RWPE2 (cell line): ENCODE measurements around the gene ALOX15.

Source experiments
- ATAC-seq: fragments of 200-7000 bp; cut with Tn5 transposase; 3 replicates; pipeline ENCODE4 v1.9.1; 2021; ENCODE audit warnings: low read depth
- DNase-seq: peaks from one replicate; pipeline ENCODE4 v3.0.0-alpha.2; 2020; ENCODE audit warnings: low spot score
- H3K27ac ChIP-seq: fragments of 450-650 bp; 2 replicates; pipeline ENCODE4 v1.5.1; 2017; ENCODE audit warnings: mild to moderate bottlenecking; ENCODE audit not compliant: poor library complexity, severe bottlenecking
- H3K27me3 ChIP-seq: fragments of 250-450 bp; sonication (Bioruptor Pico); 2 replicates; pipeline ENCODE4 v1.5.1; 2021; ENCODE audit warnings: mild to moderate bottlenecking, moderate library complexity; ENCODE audit not compliant: insufficient read depth, poor library complexity, severe bottlenecking
- H3K36me3 ChIP-seq: fragments of 250-450 bp; sonication (Bioruptor Pico); 2 replicates; pipeline ENCODE4 v1.5.1; 2020; ENCODE audit warnings: low read depth, mild to moderate bottlenecking, moderate library complexity
- H3K4me1 ChIP-seq: fragments of 250-450 bp; sonication (Bioruptor Pico); 2 replicates; pipeline ENCODE4 v1.5.1; 2021; ENCODE audit warnings: mild to moderate bottlenecking, moderate library complexity; ENCODE audit not compliant: insufficient read depth, poor library complexity, severe bottlenecking
- H3K4me3 ChIP-seq: fragments of 250-450 bp; sonication (Bioruptor Pico); 2 replicates; pipeline ENCODE4 v1.5.1; 2021; ENCODE audit warnings: mild to moderate bottlenecking, moderate library complexity; ENCODE audit not compliant: severe bottlenecking
- H3K9me3 ChIP-seq: fragments of 250-450 bp; sonication (Bioruptor Pico); 2 replicates; pipeline ENCODE4 v1.5.1; 2021; ENCODE audit warnings: mild to moderate bottlenecking, moderate library complexity; ENCODE audit not compliant: severe bottlenecking
- TF ChIP-seq, protein P1 (sequence below): fragments of 450-650 bp; IDR thresholded peaks from one replicate; pipeline ENCODE4 v1.5.1; 2017; ENCODE audit warnings: mild to moderate bottlenecking, moderate library complexity; ENCODE audit not compliant: poor library complexity, severe bottlenecking

ALOX15 gene

DNA sequence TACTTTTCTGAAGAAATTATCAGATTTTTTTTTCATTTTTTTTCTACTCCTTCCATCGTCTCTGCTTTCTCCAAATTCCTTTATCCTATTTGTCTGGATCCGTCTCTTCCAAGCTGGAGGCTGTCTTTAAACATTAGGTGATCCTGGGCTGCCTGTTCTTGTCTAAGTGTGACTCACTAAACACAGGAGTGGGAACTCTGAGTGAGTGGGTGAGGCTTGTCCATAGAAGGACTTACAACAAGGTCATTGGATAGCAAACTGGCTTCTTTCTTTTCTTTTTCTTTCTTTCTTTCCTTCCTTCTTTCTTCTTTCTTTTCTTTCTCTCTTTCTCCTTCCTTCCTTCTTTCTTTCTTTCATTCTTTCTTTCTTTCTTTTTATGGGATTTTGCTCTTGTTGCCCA, 18.2 kb downstream of the ALOX15 start:
- Histone ChIP-seq H3K27ac (no peak overlapping the region), H3K4me1 (no peaks in the 10 kb centered on the region)
- peak; percentile 67; the same call in 2 of the 3 replicates for ATAC-seq

DNA sequence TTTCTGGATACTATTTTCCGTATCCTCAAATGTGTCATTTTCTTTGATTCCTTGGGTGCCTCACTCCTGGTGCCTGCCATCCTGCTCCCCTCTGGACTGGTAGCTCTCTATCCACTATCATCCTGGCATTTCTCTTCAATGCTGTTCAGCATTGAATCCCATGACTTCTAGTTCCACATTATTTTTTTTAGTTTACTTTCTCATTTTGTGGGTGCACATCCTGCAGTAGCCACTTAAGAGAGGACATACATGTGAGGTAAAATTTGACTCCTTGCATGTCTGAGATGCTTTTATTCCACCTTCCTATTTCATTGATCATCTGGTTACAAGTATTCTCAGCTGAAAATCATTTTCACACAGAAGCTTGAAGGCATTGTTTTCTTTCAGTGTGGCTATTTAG, 19.1 kb downstream of the ALOX15 start:
- TF ChIP-seq, protein P1, sequence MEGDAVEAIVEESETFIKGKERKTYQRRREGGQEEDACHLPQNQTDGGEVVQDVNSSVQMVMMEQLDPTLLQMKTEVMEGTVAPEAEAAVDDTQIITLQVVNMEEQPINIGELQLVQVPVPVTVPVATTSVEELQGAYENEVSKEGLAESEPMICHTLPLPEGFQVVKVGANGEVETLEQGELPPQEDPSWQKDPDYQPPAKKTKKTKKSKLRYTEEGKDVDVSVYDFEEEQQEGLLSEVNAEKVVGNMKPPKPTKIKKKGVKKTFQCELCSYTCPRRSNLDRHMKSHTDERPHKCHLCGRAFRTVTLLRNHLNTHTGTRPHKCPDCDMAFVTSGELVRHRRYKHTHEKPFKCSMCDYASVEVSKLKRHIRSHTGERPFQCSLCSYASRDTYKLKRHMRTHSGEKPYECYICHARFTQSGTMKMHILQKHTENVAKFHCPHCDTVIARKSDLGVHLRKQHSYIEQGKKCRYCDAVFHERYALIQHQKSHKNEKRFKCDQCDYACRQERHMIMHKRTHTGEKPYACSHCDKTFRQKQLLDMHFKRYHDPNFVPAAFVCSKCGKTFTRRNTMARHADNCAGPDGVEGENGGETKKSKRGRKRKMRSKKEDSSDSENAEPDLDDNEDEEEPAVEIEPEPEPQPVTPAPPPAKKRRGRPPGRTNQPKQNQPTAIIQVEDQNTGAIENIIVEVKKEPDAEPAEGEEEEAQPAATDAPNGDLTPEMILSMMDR, result no peak
- Histone ChIP-seq H3K9me3 (no peaks in the 10 kb centered on the region), H3K27me3 (peaks cover 13% of the 10 kb centered on the region), H3K36me3 (no peaks in the 10 kb centered on the region), H3K27ac (no peak overlapping the region), H3K4me1 (no peaks in the 10 kb centered on the region), H3K4me3 (no peak overlapping the region)
- ATAC-seq (no peak), DNase-seq (no peak)

More for the DNA sequence above, 18.2 kb downstream of the ALOX15 start:
- Histone ChIP-seq H3K36me3 (no peaks in the 10 kb centered on the region), H3K27me3 (peaks cover 13% of the 10 kb centered on the region), H3K9me3 (no peaks in the 10 kb centered on the region), H3K4me3 (no peak overlapping the region)
- no peak for DNase-seq
- TF ChIP-seq, protein P1, result no peak

DNA sequence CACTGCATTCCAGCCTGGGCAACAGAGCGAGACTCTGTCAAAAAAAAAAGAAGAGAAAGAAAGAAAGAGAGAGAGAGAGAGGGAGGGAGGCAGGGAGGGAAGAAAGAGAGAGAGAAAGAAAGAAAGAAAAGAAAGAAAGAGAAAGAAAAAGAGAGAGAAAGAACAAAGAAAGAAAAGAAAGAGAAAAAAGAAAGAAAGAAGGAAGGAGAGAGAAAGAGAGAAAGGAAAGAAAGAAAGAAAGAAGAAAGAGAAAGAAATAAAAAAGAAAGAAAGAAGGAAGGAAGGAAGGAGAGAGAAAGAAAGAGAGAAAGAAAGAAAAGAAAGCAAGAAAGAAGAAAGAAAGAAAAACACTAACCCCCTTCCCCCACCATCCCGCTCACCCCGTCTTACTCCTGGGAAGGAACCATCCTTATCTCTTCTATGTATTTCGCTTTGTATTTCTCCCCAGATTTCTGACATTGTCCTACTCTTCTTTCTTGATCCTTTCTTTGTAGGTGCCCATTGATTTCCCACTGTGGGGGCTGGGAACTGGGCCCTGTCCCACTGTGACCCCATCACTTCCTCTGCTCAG, 20.9 kb downstream of the ALOX15 start:
- Histone ChIP-seq H3K4me1 (no peaks in the 10 kb centered on the region), H3K4me3 (no peak overlapping the region), H3K27me3 (peaks cover 10% of the 10 kb centered on the region), H3K36me3 (no peaks in the 10 kb centered on the region), H3K27ac (no peak overlapping the region), H3K9me3 (no peaks in the 10 kb centered on the region)
- TF ChIP-seq, protein P1, result no peak
- DNase-seq (no peak), ATAC-seq (no peak)

DNA sequence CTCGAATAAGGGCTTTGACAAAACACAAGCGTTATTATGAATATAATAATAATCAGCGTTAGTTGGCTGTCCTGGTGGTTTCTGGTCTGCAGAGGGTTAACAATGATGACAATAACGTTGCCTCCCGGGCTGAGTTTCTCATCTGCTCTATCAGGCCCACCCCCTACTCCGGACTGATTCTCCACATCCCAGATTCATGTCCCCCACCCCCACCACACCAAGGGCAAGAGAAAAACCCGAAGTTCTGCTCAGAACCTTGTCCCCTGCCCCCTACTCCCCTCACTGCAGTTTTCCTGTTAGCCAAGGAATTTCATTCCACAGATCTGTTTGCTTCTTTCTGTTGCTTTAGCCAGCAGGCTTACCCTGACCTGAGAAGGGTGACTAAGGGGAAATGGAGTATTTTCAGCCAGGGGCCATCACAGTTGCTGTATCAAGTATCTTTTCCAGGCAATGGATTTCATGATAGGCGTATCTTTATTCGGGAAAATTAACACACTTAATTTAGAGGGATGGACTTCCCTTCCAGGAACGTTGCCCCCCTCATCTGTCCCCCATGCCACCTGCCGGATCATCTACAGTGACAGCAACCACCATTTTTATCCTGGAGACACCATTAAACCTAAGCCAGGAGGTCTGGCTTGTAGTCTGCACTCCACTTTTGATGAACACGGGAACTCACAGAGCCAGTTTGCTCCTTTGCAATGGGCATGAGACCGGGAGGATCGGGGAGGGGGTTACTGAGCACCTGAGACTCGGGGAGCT, 23.7 kb downstream of the ALOX15 start:
- no peaks in the 10 kb centered on the region for H3K27me3 ChIP-seq
- no peak overlapping the region for H3K27ac ChIP-seq
- ATAC-seq (no peak), DNase-seq (no peak)
- TF ChIP-seq, protein P1, result no peak
- no peaks in the 10 kb centered on the region for H3K9me3 ChIP-seq
- no peaks in the 10 kb centered on the region for H3K36me3 ChIP-seq
- H3K4me3 ChIP-seq, result no peak overlapping the region
- H3K4me1 ChIP-seq, result no peaks in the 10 kb centered on the region

DNA sequence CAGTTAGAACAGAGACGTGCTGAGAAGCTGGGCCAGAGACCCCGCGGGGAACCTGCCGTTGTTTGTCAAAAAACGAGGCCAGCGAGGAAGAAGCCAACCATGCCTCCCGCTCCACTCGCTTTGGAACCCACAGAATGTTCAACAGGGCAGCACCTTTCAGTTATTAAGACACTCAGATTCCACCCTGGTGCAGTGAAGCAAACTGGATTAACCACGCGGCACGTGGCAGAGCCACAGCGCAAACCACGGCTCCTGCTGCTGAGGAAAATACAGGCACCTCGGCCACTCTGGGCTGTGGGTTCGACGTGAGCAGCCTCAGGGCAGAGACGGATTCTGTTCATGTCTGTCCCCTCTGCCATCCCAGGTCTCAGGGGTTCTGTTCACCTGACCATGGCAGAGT, 24.4 kb downstream of the ALOX15 start:
- Histone ChIP-seq H3K27me3 (no peaks in the 10 kb centered on the region), H3K4me1 (no peaks in the 10 kb centered on the region), H3K27ac (no peak overlapping the region), H3K36me3 (no peaks in the 10 kb centered on the region), H3K9me3 (no peaks in the 10 kb centered on the region), H3K4me3 (no peak overlapping the region)
- DNase-seq, result no peak
- no peak for ATAC-seq
- TF ChIP-seq, protein P1, result no peak
